ENCODE data around the gene HS3ST3A1.

Gene HS3ST3A1

DNA sequence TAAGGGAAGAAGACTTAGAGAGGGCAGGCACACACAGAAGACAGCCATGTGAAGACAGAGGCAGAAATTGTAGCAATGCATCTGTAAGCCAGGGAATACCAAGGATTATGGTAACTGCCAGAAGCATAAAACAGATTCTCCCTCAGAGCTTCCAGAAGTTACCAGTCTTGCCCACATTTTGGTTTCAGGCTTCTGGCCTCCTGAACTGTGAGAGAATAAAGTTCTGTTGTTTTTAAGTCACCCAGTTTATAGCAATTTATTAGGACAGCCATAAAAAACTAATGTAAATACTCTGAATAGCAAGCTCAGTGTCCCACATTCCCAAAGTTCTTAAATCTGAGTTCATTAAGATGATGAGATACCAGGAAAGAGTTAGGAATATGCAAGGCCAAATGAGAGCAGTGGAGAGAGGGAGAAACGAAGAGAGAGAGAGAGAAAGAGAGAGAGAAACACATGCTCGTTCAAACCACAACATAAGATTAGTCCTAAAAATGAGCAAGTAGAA is 123.4 kb downstream of the HS3ST3A1 start:
- DNase-seq (ENCODE audit: low spot score): no peak
- TF ChIP-seq, protein P1, sequence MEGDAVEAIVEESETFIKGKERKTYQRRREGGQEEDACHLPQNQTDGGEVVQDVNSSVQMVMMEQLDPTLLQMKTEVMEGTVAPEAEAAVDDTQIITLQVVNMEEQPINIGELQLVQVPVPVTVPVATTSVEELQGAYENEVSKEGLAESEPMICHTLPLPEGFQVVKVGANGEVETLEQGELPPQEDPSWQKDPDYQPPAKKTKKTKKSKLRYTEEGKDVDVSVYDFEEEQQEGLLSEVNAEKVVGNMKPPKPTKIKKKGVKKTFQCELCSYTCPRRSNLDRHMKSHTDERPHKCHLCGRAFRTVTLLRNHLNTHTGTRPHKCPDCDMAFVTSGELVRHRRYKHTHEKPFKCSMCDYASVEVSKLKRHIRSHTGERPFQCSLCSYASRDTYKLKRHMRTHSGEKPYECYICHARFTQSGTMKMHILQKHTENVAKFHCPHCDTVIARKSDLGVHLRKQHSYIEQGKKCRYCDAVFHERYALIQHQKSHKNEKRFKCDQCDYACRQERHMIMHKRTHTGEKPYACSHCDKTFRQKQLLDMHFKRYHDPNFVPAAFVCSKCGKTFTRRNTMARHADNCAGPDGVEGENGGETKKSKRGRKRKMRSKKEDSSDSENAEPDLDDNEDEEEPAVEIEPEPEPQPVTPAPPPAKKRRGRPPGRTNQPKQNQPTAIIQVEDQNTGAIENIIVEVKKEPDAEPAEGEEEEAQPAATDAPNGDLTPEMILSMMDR (IDR thresholded peaks at IDR 0.05; ENCODE audit: extremely low read depth, missing control alignments): no peak

DNA sequence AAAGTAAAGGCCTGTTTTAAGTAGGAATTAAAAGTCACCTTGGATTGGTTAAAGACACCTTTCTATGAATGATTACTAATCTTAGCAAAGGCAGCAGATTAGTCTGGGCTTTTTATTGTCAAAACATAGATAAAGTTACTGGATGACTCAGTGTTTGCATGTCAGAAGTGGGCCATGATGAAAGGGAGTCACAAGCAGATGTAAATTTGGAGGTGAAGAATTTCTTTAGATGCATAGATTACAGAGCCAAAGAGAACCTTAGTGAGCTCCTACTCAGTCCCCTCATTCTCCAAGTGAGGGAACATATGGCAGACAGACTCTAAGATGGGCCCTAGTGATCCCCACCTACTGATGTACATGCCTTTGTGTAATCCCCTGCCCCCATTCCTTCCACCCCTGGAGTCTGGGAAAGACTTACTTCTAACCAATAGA is 124.5 kb downstream of the HS3ST3A1 start:
- TF ChIP-seq, protein P1 (IDR thresholded peaks at IDR 0.05; ENCODE audit: extremely low read depth, missing control alignments): no peak
- no peak for DNase-seq (ENCODE audit: low spot score)

- TF ChIP-seq, protein P1 (IDR thresholded peaks at IDR 0.05; ENCODE audit: extremely low read depth, missing control alignments): no peak
- DNase-seq (ENCODE audit: low spot score): no peak
These were observed 125.0 kb downstream of the HS3ST3A1 start for GRCh38 chr17:13476720-13477119.

GRCh38 chr17:13475574-13476223 is 126.0 kb downstream of the HS3ST3A1 start:
- TF ChIP-seq, protein P1 (IDR thresholded peaks at IDR 0.05; ENCODE audit: extremely low read depth, missing control alignments): no peak
- no peak for DNase-seq (ENCODE audit: low spot score)

DNA sequence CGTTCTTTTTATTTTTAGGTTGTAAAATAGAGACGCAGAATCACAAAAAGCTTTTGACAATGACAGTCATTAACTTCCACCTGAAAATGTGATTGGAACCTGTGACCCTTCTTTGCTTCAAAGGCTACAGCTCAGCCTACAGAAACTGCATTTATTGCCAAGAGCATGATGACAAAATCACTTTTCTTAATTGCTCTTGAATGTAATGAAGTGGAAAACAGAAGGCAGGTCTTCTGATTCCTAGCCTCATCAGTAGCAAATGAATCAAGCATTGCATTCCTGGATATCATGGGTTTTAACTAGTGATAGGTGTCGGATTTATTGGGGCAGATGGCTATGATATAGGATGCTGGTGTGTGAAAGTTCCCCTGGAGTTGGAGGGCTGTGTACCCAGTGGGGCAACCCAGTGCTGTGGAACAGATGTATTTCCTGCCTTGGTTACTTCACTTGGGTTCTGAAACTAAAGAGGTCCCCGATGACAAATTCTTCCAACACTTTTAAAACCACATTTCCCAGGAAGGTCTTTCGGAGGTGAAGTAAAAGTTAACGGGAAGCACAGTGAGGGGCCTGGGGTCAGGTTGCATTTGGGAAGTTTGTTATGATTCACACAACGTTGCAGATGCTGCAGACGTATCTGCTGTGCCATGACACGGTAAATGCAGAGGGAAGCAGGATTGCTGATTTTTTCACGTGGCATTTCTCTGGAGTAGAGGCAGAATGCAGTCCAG is 127.5 kb downstream of the HS3ST3A1 start:
- TF ChIP-seq, protein P1 (IDR thresholded peaks at IDR 0.05; ENCODE audit: extremely low read depth, missing control alignments): no peak
- DNase-seq (ENCODE audit: low spot score): no peak

DNA sequence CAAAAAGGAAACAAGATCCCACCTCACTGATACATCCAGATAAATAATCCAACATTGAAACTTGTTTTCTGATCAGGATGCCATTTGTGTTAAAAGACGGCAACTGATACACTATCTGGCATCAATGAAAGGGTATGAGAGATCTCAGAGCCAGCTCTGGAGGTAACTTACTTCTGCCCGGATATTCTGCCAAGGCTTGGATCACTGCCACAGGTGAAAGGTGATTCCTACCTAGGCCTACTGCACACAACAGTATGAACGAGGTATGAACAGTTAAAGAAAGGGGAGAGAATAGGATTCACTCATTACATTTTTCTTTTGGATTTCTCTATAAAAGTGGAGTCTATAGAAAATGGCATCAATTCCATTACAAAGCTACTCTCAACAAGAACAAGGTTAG is 136.1 kb downstream of the HS3ST3A1 start:
- TF ChIP-seq, protein P1 (IDR thresholded peaks at IDR 0.05; ENCODE audit: extremely low read depth, missing control alignments): no peak
- DNase-seq (ENCODE audit: low spot score): no peak

DNA sequence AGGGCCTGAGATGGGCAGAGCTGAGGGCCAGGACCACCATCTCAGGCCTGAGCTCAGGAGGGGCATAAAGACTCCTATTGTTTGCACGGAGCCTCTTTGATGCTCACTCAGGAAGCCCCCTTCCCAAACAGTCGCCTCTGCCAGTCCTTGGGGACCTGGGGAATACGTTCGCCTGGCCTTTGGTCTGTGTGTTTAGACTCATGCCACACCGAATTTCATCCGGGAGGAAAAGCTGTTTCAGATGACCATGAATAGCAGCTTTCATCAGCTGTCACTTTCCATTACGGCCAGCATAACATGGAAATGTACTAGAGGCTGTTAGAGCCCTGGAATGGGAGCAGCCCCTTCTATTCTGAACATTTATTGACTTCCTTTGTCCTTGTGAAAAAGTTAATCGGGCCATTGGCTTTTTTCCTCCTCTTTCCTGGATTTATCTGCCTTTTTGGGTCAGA is 139.0 kb downstream of the HS3ST3A1 start:
- DNase-seq (ENCODE audit: low spot score): no peak
- TF ChIP-seq, protein P1 (IDR thresholded peaks at IDR 0.05; ENCODE audit: extremely low read depth, missing control alignments): no peak

Data from GM20000 (cell line).